ENCODE results near the gene BABAM2.

DNA sequence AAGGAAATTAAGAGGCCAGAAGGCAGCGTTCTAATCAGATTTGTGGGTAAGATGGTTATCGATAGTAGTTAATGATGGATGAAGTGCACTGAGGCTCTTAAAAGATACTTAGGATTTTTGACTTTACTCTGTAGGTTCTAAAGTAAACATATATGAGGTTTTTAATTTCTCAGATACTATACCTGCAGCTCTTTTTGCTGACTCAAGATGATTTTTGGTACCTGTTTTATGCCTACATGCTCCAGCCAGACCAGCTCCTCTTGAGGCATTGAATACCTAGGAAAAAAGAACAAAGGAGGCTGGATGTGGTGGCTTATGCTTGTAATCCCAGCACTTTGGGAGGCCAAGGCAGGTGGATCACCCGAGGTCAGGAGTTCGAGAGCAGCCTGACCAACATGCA is 260.5 kb downstream of the BABAM2 start:
- TF ChIP-seq, protein P1, sequence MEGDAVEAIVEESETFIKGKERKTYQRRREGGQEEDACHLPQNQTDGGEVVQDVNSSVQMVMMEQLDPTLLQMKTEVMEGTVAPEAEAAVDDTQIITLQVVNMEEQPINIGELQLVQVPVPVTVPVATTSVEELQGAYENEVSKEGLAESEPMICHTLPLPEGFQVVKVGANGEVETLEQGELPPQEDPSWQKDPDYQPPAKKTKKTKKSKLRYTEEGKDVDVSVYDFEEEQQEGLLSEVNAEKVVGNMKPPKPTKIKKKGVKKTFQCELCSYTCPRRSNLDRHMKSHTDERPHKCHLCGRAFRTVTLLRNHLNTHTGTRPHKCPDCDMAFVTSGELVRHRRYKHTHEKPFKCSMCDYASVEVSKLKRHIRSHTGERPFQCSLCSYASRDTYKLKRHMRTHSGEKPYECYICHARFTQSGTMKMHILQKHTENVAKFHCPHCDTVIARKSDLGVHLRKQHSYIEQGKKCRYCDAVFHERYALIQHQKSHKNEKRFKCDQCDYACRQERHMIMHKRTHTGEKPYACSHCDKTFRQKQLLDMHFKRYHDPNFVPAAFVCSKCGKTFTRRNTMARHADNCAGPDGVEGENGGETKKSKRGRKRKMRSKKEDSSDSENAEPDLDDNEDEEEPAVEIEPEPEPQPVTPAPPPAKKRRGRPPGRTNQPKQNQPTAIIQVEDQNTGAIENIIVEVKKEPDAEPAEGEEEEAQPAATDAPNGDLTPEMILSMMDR (IDR thresholded peaks at IDR 0.05), result no peak
- no peak for TF ChIP-seq EZH2phosphoT487 (IDR thresholded peaks at IDR 0.05)

All from neural progenitor cell (in vitro differentiated cells).